A204.1 (cell line): ENCODE measurements around the gene MARCHF2.

ENCODE experiments used
- FAIRE-seq: peaks from 2 replicates; lab custom pipeline; 2012; peaks lifted over from hg19 to GRCh38; lab: Jason Lieb, UNC

The MARCHF2 gene

DNA sequence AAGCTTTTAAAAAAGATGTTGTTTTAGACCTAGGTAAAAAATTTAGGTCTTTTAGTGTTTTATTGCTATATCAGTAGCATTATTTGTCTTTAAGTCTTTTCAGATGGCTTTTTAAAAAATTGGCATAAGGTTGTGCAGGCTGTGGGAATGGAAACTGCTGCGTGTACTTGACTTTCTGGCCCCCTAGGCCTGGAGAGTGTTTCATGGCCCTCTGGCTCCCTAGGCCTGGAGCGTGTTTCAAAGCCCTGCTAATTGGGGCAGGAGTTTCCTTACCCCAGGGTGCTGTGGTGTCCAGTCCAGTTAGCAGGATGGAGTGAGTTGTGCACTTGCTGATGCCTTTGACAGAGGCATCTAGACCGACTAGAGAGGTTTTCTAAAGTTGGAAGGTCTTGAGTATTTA, 65.5 kb downstream of the MARCHF2 start:
- FAIRE-seq = no peak

DNA sequence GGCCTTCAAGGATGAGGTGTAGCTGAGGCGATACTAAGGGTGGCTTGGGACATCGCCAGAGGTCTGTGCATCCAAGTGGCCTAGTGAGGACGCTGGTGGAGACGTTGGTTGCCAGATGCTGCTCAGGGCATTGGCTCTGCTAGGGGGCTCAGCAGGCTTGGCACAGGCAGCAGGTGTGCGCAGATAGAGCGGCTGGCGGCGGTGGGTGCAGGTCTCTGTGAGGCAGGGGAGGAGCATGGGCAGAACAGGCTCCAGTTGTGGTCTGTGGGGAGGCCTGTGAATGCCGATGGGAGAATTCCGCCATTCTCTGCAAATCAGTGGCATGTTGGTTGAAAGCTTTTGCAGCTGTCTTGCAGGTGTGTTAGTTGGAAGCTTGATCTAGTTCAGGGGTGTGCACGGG, 68.1 kb downstream of the MARCHF2 start:
- no peak for FAIRE-seq

DNA sequence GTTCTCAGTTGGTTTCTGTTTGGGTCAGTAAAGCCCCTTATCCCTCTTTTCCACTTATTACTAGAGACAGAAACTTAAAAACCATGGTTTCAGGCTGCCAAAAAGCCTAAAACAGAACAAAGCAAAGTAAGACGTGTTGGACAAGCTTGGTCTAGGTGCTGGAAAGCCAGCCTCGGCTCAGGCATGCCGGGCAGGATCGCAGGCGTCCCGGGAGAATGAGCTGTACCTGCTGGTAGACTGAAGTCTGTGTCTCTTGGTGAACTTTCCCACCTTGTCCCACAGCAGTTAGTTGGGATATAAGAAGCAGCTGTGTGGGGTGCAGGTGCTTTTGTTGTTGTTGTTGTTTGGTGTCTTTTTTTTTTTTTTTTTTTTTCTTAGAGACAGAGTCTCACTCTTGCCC, 68.5 kb downstream of the MARCHF2 start:
- no peak for FAIRE-seq

DNA sequence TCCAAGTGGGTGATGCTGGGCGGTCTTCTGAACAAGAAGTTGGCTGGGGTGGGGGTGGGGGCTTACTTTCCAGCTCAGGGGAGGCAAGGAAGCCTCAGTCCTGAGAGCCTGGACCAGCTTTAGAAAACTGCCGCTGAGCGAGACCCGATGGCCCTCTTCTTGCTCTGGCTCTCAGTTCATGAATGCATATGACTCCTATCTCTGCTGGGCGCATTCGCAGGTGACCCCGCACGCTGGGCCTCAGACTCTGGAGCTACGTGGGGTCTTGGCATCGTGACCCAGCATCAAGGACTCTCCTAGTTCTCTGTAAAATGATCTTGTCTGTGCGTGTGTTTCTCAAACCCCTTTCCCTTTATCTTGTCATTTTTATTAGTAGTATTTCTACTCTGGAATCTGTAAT, 69.6 kb downstream of the MARCHF2 start:
- no peak for FAIRE-seq

DNA sequence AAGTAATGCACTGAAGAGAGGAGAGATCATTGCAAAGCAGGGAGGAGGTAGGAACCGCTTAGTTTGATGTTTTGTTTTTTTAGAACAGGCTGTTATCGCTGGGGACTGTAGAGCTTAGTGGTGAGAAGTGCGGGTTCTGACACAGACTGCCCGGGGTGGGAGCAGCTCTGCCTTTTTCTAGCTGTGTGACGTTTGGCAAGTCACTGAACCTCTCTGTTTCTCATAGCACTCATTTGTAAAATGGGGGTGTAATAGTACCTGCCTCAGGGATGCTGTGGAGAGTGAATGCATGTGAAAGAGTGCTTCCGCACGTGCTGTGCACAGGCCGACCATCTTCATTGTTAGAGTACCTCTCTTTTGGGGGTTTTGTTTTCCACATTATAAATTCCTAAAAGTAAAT, 70.1 kb downstream of the MARCHF2 start:
- no peak for FAIRE-seq

DNA sequence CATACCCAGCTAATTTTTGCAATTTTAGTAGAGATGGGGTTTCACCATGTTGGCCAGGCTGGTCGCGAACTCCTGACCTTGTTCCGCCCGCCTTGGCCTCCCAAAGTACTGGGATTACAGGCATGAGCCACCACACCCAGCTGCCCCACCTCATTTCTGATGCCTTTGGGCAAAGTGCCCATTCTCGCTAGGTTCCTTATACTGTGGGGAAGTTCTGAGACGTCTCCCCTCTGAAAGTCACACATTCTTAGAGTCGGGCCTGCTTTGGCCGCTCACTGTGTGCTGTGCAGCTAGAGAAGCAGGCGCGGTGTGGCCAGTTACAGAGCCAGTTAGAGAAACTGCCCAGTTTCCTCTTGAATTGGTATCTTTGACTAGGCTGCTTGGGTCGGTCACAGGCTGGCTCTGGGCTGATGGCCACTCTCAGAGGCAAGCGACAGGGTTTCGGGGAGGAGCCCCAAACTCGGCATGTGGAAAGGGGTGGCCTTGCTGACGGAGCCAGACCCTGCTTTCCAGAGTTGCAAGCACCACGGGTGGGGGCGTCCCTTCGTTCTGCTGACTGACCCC, 71.3 kb downstream of the MARCHF2 start:
- FAIRE-seq = no peak

DNA sequence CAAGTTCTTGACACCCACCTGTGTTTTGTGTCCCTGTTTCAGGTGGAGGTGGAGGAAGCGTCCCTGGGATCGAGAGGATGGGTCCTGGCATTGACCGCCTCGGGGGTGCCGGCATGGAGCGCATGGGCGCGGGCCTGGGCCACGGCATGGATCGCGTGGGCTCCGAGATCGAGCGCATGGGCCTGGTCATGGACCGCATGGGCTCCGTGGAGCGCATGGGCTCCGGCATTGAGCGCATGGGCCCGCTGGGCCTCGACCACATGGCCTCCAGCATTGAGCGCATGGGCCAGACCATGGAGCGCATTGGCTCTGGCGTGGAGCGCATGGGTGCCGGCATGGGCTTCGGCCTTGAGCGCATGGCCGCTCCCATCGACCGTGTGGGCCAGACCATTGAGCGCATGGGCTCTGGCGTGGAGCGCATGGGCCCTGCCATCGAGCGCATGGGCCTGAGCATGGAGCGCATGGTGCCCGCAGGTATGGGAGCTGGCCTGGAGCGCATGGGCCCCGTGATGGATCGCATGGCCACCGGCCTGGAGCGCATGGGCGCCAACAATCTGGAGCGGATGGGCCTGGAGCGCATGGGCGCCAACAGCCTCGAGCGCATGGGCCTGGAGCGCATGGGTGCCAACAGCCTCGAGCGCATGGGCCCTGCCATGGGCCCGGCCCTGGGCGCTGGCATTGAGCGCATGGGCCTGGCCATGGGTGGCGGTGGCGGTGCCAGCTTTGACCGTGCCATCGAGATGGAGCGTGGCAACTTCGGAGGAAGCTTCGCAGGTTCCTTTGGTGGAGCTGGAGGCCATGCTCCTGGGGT, 72.7 kb downstream of the MARCHF2 start:
- FAIRE-seq = no peak

DNA sequence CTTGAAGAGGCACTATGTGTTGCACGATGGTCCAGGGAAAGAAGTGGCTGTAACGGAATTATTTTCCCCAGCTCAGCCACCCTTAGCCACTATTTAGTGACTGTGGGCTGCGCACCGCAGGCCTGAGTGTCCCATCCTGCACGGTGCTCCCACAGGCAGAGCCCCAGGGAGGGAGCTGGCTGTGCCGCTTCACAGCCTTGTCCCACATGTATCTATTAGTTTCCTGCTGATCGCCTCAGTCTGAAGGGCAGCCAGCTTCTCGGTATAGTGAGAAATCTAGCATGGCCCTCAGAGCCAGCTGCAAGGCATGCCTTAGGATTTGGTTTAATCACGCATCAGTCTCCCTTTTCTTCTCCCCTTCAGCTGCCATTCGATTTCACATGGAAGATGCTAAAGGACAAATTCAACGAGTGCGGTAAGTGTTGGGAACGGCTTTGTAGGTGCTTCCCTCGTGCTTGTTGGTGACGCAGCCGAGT, 73.6 kb downstream of the MARCHF2 start:
- no peak for FAIRE-seq

DNA sequence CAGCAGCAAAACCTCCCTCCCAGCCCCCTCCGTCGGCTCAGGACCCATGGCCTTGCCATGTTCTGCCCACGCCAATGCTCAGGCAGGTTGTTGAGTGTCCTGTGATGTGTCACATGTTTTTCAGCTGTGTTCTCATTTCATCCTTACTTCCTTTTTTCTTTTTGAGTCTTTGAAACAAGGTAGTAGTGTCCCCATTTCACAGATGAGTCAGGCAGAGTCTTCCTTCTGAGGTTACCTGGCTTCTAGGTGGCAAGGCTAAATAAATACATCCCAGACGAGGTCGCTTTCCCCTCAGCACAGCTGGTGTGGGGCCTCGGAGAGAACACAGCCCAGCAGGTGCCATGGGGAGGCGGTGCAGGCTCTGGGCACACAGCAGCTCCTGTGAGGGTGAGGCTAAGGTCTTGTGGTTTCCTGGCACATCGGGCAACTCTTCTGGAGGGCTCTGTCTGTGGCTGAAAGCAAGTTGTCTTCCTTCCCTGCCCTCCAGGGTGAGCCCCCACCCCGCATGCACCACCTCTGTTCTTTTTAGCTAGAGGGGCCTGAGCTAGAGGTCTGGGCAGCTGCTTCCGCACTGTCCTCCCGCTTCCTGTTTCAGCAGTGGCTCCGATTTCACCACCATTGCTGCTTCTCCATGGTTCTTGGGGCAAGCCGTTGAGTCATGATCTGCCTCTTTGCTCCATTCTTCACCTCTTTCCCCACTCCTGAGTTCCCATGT, 74.2 kb downstream of the MARCHF2 start:
- FAIRE-seq = no peak

DNA sequence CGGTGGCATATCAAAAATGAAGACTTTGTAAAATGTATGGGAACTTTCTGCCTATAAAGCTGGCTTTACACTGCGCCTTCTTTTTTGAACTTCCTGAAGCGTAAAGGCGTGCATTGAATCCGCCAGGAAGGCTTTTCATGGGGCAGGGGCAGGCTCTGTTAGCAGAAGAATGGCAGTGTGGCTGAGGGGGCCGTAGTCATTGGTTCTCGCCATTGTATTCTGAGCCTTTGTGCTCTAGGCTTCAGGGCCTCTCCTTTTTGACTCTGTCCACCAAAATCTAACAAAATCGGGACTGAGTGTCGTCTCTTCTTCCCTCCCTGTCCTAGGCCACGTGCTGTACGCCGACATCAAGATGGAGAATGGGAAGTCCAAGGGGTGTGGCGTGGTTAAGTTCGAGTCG, 75.3 kb downstream of the MARCHF2 start:
- FAIRE-seq = no peak
